ENCODE data around the gene HDAC9.
"Not testable (repeated sequence)": the region's sequence is repeated elsewhere in the genome, so short reads cannot be mapped to it uniquely, and the experiment has no call there.

Gene HDAC9

DNA sequence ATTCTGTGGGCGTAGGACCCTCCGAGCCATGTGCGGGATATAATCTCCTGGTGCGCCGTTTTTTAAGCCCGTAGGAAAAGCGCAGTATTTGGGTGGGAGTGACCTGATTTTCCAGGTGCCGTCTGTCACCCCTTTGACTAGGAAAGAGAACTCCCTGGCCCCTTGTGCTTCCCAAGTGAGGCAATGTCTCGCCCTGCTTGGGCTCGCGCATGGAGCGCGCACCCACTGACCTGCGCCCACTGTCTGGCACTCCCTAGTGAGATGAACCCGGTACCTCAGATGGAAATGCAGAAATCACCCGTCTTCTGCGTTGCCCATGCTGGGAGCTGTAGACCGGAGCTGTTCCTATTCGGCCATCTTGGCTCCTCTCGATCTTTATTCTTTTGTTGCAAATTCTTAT is 495.2 kb downstream of the HDAC9 start:
- DNase-seq: not testable (repeated sequence)

DNA sequence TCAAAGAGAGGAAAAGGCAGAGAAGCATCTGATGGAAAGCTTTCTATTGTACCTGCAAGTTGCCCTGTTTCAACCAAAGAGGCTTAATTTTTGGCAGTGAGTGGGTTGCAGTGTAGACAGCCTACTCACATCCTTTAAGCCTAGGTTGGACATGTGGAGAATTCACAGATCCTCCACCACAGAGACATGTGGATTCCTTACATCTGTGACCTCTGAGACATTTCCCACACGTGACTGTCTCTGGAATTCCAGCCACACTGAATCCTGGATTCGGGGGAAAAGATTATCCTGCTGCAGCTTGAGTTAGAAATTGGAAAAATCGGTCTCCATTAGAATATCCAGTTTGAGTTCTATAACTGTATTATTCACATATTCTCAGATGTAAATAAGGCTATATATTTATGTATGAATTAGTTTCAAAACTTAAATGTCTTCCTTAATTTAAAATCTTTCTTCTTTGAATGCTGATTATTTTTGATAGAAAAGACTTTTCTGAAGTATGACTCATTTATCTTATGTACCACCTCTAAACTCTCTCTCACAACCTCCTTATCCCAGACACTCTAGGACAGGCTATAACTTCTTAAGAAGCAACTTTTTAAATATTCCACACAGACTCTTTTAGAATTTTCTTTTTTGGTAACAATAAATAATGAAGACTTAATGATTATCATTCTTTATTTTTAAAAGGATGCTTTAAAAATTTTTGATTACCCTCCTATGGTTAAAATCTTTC is 498.6 kb downstream of the HDAC9 start:
- no peak for DNase-seq

DNA sequence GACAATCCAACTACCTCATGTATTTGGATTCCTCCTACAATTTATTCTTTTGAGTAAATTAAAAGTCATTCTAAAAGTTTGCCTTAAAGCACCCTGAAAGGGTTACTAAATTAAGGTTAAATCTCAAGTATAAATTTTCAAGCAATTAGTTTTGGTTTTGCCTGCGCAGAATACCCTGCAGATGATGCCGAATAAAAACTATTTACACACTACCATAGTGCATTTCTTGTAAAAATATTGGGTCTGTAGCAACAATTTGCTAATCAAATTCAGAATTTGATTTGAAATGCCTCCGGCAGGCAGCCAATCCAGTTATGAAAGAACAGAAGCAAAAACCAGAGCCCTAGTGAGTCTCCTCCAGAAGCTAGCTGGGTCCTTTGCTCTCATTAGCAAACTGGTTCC is 499.7 kb downstream of the HDAC9 start:
- DNase-seq: no peak

DNA sequence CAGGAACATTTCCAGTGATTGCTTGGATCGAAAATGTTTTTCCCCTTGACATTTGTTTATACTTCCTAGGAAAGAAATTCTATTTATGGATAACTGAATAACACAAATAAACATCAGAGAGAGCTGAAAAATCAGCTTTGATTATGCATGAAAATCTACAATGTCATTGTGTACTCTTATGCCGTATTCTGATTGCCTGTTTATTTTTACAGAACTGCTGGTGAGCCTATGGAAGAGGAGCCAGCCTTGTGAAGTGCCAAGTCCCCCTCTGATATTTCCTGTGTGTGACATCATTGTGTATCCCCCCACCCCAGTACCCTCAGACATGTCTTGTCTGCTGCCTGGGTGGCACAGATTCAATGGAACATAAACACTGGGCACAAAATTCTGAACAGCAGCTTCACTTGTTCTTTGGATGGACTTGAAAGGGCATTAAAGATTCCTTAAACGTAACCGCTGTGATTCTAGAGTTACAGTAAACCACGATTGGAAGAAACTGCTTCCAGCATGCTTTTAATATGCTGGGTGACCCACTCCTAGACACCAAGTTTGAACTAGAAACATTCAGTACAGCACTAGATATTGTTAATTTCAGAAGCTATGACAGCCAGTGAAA is 500.4 kb downstream of the HDAC9 start:
- DNase-seq: no peak

DNA sequence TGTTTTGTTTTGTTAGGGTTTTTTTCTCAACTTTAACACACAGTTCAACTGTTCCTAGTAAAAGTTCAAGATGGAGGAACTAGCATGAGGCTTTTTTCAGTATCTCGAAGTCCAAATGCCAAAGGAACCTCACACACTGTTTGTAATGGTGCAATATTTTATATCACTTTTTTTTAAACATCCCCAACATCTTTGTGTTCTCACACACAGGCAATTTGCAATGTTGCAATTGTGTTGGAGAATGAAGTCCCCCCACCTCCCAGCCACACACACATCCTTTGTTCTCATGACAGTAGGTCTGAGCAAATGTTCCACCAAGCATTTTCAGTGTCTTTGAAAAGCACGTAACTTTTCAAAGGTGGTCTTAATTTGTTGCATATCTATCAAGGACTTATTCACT is 501.0 kb downstream of the HDAC9 start:
- no peak for DNase-seq

DNA sequence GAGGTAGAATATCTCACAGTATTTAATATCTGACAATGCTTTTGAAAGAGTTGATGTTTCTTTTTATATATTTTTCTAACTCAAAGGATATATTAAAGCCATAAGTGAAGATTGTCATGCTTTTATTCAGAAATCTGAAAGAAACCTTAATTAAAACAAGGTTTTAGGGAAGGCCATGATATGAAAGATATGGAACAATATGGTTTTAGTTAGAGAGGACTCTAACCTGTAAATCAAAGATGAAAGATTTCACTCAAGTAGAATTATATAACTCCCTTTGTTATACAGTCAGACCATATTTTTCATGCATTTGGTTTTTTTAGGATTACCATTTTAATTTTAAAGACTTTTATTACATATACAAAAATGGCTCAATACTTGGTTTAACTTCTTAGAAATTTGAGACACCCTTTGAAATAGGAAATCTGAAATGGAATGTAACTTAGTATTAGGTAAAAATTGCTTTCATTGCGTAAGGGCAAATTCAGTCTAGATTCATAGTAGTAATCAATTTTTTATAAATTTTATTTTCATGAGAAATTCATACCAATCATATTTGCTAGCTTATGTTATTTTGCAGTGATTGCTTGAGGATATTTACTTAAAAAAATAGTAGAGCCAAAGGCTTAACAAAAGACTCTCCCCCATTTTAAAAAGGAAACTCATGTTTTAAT is 502.1 kb downstream of the HDAC9 start:
- DNase-seq: no peak

DNA sequence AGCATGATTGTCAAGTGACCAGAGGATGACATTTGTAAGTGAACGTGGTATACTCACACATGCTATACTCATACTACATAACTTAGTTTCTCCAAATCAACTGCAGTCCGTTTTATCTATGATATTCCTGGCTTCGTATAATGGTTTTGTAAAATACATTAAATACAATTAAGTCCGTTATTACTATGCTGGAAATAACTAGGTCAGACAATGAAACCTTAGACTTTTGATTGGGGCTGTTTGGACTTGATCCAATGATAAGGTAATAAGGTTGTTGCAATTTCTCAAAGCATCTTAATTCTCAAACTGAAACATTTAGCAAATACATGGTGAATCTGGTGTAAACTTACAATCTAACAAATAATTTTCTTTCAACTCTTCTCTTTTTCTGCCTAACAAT is 504.9 kb downstream of the HDAC9 start:
- DNase-seq: no peak

DNA sequence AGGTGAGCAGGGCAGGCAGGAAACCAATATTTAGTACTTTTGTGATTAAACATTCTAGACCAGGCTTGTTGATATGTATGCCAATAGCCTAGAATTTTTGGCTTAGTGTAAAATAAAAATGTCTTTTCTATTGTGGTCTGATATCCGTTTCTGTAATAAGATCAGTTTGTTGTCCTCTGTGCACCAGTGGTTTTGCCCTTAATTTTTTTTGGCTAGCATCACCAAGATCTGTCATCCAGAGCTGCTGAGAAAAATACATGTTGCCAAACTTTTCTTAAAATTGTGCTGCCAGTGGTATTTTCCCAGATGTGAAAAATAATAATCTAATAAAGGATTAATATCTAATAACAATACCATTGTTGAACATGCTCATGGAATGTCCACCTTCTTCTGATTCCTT is 506.3 kb downstream of the HDAC9 start:
- no peak for DNase-seq

DNA sequence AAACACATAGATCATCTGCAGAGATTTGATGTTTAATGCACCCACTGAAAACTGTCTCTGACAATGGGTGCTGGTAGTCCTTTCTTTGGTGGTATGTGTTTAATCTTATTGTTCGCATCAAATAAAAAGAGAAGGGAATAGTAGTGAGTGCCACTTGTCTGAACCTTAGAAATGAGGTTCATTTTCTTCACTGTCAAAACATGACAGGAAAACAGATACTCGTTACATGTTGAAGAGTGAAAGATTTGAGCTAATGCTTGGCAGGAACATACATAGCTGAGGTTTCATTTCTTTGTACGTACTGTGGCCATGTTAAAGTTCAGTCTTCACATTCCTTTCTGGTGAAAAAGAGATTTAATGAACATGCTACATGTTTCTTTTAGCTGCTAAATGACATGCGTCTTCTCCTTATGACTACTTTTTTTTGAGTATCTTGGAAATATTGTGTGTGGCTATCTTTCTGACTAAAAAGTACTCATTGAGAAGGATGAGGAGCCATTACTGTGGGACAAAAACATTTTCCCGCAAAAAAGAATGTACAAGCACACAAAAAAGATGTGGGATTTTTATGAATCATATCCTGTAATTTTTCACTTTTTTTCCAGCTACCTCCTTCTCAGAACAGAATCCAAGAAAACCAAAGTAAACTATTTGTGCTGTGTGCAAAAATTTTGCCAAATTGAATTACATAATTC is 513.8 kb downstream of the HDAC9 start:
- DNase-seq: no peak

DNA sequence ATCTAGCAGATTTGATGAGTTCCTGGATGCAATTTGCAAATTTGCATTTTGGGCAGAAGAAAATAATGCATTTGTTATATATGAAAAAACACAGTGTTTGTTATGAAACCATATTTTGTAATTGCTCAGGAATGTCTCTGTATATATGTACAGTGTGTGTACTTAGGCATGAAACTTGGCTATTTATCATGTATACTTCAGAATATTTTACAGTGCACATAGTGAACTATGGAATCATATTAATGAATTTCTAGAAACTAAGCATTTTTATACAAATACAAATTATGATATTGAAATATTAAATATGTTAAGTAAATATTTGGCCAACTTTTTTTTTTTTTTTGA is 514.4 kb downstream of the HDAC9 start:
- DNase-seq: no peak

DNA sequence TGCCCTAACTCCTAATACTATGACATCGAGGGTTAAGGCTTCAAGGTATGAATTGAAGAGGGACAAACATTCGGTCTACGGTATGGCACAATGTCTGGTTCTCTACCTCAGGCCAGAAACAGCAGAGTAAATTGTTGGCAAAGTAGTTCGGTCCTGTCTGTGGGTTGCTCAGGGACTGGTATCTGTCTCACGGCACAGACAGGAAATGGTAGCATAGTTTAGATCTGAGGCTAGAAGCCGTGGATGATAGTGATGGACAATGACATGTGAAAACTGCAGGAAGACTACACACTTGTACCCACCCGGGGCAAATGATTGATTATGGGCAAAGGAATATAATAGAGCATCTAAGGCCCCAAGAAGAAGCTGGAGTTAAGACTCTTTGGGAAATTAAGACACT is 515.7 kb downstream of the HDAC9 start:
- DNase-seq: no peak

DNA sequence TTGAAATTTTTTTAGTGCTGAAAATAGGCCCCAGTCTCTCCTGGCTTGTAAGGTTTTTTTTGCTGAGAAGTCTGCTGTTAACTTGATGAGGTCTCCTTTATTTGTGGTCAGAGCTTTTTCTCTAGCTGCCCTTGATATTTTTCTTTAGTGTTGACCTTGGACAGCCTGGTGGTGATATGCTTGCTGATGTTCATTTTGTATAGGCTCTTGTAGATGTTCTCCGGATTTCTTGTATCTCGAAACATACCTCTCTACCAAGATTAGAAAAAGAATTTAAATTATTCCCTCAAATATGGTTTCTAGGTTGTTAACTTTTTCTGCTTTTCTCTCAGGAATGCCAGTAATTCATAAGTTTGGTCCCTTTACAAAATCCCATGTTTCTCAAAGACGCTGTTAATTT is 519.5 kb downstream of the HDAC9 start:
- no peak for DNase-seq

DNA sequence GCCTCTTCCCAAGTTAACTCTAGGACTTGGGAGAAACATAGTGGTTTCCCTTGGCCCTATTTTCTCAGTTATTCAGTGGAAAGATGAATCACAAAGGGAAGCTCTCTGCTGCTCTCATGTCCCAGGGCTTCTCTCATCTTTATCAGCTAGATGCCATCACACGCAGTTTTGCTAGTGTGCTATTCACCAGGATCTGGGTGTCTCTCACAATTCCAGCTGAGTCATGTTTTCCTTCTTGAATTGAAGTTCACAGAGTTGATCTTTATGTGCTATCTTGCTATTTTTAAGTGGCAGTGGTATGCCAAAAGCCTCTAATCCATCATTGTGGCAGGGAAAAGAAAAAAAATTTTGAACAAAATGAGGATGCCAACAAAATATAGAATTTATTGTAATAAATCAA is 520.6 kb downstream of the HDAC9 start:
- no peak for DNase-seq

DNA sequence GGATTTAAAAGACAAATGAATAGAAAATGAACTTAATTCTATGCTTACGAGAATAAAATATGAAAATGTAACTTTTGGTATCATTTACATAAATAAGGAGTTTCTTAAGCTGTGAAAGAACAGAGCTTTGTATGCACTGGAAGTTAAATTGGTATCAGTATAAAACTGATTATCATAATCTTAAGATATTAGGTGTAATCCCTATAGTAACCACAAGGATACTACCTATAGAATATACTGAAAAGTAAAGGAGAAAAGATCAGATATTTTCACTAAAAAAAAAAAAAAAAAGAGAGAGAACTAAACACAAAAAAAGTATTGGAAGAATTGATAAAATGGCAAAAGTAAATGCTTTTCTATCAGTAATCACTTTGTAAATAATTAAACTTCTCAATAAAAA is 521.8 kb downstream of the HDAC9 start:
- DNase-seq: no peak

DNA sequence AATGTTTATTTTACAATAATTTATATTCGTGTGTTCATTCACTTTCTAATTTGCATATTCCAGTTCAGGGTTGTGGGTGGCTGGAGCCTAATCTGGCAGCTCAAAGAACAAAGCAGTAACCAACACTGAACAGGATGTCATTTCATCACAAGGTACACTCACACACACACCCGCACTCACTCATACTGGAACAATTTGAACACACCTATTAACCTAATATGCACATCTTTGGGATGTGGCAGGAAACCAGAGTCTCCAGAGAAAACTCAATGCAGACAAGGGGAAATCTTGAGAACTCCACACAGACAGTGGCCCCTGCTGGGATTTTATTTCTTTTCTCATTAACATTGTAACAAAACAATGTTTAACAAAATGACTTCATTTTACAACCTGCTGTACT is 524.5 kb downstream of the HDAC9 start:
- no peak for DNase-seq

DNA sequence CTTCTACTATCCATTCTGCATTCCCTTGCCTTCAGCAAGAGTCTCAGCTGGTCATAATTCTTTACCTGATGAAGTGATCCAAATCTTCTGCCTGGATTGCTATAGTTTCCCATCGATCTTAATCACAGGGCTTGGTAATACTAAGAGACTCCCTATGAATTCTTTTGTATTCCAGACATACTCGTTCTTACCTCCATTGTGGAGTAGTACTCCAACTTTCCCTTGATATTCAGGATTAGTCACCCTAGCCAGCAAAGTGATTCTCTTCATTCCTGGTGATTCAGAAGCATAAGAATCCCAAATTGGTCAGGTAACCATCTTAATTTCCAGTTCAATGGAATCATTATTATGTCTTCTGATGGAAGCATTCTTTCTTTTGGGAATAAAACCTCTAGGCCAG is 525.2 kb downstream of the HDAC9 start:
- no peak for DNase-seq

DNA sequence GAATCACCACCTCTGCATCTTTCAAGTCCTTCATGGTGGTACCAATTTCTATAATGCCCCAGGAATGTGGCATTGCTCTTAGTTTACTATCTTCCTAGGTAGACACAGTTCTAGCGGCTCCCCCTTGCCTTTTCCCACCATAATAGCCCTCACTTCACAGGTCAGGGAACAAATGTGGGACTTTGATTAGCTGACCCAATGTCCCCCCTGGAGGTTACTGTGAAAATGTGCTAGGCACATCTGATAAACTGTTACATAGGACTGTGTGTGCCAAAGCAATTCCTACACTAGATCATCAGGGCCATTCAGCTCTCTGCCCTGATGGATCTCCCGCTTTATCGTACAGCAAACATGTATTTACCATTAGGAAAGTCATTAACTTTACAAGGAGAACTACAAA is 527.9 kb downstream of the HDAC9 start:
- no peak for DNase-seq

DNA sequence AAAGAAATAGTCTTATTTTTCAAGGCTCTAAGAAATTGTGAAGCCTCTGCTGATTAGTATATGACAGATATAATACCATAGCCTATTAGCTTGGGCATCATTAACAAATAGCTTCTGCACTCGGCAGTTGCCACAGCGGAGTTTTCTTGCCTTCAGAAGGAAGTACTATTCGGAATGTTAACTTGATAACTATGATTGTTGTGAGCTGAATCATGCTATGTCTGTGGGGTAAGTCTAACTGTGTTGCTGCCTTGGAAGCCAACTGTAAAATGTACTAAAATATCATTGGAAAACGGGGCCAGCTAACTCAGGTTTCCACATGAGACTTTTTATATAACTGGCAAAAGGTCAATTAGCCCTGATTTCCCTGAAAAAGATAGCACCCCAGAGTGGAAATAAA is 528.7 kb downstream of the HDAC9 start:
- DNase-seq: no peak

DNA sequence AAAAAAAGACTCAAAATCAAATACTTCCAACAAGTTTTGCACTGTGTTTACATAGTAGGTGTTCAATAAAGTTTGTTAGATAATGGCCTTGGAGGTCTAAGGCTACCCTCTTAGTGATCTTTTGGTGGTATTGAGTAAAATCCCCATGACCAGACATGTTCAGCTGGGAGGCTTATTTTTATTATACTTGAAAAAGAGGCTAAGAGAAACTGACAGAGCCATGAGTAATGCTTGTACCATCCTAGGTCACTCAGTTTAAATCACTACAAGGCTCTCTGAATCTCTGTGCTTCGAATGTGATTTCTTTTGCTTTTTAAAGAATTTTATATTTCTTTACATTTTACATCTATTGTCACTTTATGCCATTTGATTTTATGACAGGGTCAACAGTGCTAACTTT is 531.3 kb downstream of the HDAC9 start:
- no peak for DNase-seq

DNA sequence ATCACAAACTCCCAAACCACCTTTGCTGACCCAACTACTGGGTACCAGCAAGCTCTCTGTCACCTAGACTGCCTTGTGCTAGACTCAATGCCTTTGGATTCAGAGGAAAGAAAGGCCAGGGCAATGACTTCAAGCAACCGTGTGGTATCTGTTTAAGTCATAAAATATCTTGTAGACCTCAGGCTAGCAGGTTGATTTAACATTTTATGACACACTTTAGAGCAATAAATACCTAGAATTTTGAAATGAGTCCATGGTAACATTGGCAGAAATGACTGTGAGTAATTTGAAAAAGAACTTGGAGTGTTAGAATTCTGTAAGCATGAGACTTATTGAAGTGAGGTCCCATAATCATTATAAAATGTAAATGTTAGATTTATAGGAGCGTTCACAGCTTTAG is 534.7 kb downstream of the HDAC9 start:
- no peak for DNase-seq

DNA sequence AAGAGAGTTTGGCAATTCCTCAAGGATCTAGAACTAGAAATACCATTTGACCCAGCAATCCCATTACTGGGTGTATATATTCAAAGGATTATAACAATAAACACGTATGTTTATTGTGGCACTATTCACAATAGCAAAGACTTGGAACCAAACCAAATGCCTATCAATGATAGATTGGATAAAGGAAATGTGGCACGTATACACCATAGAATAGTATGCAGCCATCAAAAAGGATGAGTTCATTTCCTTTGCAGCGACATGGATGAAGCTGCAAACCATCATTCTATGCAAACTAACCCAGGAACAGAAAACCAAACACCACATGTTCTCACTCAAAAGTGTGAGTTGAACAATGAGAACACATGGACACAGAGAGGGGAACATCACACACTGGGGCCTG is 537.4 kb downstream of the HDAC9 start:
- DNase-seq: not testable (repeated sequence)

DNA sequence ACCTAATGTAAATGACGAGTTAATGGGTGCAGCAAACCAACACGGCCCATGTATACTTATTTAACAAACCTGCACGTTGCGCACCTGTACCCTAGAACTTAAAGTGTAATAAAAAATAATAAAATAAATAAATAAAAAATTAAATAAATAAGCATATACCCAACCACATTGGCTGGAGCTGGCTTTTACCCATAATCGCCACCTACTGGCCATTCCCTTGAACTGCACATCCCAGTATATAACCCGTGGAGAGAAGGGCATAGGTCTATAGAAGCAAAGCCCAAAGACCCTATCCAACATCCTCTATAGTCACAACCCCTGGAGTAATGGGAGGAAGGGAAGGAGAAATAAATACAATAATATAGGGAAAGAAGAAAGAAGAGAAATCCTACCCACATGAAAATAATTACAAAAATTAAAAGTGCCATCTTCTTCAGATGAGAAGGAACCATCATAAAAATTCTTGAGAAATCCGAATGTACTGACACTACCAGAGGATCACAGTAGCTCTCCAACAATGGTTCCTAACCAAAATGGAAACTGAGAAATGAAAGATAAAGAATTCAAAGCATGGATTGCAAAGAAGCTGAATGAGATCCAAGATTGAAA is 556.3 kb downstream of the HDAC9 start:
- DNase-seq: peak; percentile 56
